Panc1 (cell line): ENCODE results near the gene GCNA. TPM values are rescaled to one million over a fixed set of nuclear protein-coding genes. Genes with fewer than 3 reads are reported as not detected.

Experiments
- ATAC-seq: fragments of 200-7000 bp; cut with Tn5 transposase; 2 replicates; pipeline ENCODE4 v1.9.1; 2020; ENCODE audit warnings: mild to moderate bottlenecking, moderate library complexity
- BruUV-seq: library from RNA; stranded (reverse); fragments of 400-500 nt; replicated peaks from 2 replicates; lab custom pipeline; 2021; lab: Mats Ljungman, UMichigan
- CTCF ChIA-PET: fragments of 300-600 bp; sonication (Branson Sonifier 250); formaldehyde crosslinking; loops from one replicate; lab custom pipeline; 2022; ENCODE audit warnings: antibody characterized with exemption; lab: Charles Lee
- POLR2A ChIA-PET: fragments of 300-600 bp; sonication (Branson Sonifier 250); formaldehyde crosslinking; loops from one replicate; lab custom pipeline; 2022; ENCODE audit warnings: antibody characterized with exemption; lab: Charles Lee
- DNase-seq: peaks from one replicate; pipeline ENCODE4 v3.0.0-alpha.2; 2010; ENCODE audit warnings: low read depth, low spot score
- H3K27ac ChIP-seq: 2 replicates; pipeline ENCODE4 v1.5.1; 2011; ENCODE audit warnings: mild to moderate bottlenecking, low read length, inconsistent platforms
- H3K27me3 ChIP-seq: fragments of 200-500 bp; sonication (Bioruptor generic); 2 replicates; pipeline ENCODE4 v1.6.0; 2014; ENCODE audit warnings: low read length, inconsistent platforms; ENCODE audit not compliant: control insufficient read depth, insufficient read depth
- H3K36me3 ChIP-seq: fragments of 200-500 bp; sonication (Bioruptor generic); 2 replicates; pipeline ENCODE4 v1.5.1; 2014; ENCODE audit warnings: inconsistent platforms, mild to moderate bottlenecking, low read length, moderate library complexity; ENCODE audit not compliant: control insufficient read depth, insufficient read depth
- H3K4me1 ChIP-seq: 2 replicates; pipeline ENCODE4 v1.5.1; 2011; ENCODE audit warnings: inconsistent platforms, mild to moderate bottlenecking, low read length, moderate library complexity; ENCODE audit not compliant: control insufficient read depth, insufficient read depth
- H3K4me3 ChIP-seq, 2 experiments: 2 replicates each; pipeline ENCODE4 v1.5.1; 2011 to 2012; ENCODE audit warnings: low read depth in 2 of 2, low read length in 2 of 2, mild to moderate bottlenecking in 2 of 2, inconsistent platforms in 1 of 2, moderate library complexity in 1 of 2
- H3K9me3 ChIP-seq: fragments of 200-500 bp; sonication (Bioruptor generic); 2 replicates; pipeline ENCODE4 v1.5.1; 2014; ENCODE audit warnings: low read depth, mild to moderate bottlenecking, inconsistent platforms, low read length, moderate library complexity; ENCODE audit not compliant: control insufficient read depth, insufficient read depth
- POLR2AphosphoS5 ChIP-seq: IDR thresholded peaks from 2 replicates; pipeline ENCODE4 v1.6.1; 2012; ENCODE audit warnings: mild to moderate bottlenecking, low read depth, low read length, moderate library complexity
- SIN3A ChIP-seq: IDR thresholded peaks from 2 replicates; pipeline ENCODE4 v1.6.1; 2012; ENCODE audit warnings: low read depth, mild to moderate bottlenecking, low read length, moderate library complexity, borderline replicate concordance; ENCODE audit not compliant: insufficient read depth
- TCF7L2 ChIP-seq: IDR thresholded peaks from 2 replicates; pipeline ENCODE4 v1.6.1; 2011; ENCODE audit warnings: mild to moderate bottlenecking, low read depth, low read length, inconsistent platforms
- in situ Hi-C: cut with HindIII; loops from 2 replicates; pipeline ENCODE4 v1.10.0; 2016; ENCODE audit warnings: low sequenced_read_pairs, low pct_unique_long_range_greater_than_20kb
- intact Hi-C: fragments of 100-400 bp; cut with micrococcal nuclease; formaldehyde crosslinking; loops from one replicate; pipeline ENCODE4 v1.10.0; 2022; ENCODE audit not compliant: unreplicated experiment
- total RNA-seq: library from RNA; stranded (reverse); gene quantifications from one replicate; pipeline ENCODE4 v1.2.1, GENCODE V29; 2021; ENCODE audit not compliant: unreplicated experiment
- TF ChIP-seq, protein P1 (sequence below), 2 experiments: IDR thresholded peaks; 2 replicates each; pipeline ENCODE4 v1.6.1; 2011 to 2012; ENCODE audit warnings: low read depth in 2 of 2, control low read depth in 1 of 2, low read length in 1 of 2, mild to moderate bottlenecking in 1 of 2, moderate library complexity in 1 of 2; ENCODE audit not compliant: insufficient read depth in 1 of 2
- TF ChIP-seq, protein P2 (sequence below): fragments of 450-650 bp; IDR thresholded peaks from 2 replicates; pipeline ENCODE4 v1.5.1; 2017; ENCODE audit warnings: mild to moderate bottlenecking

The GCNA gene
- total RNA-seq, 1 experiment from 2014 or later: 4.0 TPM

DNA sequence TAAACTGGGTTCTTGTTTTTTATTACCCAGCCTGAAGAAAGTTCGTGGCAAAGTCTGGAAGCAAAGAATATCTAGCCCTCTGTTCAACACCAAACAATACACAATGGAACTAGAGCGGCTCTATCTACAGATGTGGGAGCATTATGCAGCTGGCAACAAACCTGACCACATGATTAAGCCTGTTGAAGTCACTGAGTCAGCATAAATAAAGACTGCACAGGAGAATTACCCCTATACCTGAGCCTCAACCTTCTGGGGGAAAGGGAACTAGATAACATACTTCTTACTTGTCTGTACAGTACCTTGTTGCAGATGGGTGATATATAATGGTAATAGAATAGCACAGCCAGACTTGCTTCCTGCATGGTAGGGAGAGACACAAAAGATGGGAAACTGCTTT, 4.6 kb upstream of the GCNA start:
- Histone ChIP-seq H3K36me3 (peaks cover 38% of the 10 kb centered on the region), H3K4me3 (no peak overlapping the region), H3K4me1 (no peaks in the 10 kb centered on the region), H3K9me3 (no peaks in the 10 kb centered on the region), H3K27me3 (no peaks in the 10 kb centered on the region), H3K27ac (no peak overlapping the region)
- DNase-seq (no peak), ATAC-seq (no peak)
- POLR2A ChIA-PET: no interaction called here
- in situ Hi-C loops (no loop called here), intact Hi-C loops (no loop called here)
- no TSS peak for BruUV-seq
- CTCF ChIA-PET: no interaction called here
- TF ChIP-seq TCF7L2 (no peak), SIN3A (no peak), POLR2AphosphoS5 (no peak)
- TF ChIP-seq, protein P1, sequence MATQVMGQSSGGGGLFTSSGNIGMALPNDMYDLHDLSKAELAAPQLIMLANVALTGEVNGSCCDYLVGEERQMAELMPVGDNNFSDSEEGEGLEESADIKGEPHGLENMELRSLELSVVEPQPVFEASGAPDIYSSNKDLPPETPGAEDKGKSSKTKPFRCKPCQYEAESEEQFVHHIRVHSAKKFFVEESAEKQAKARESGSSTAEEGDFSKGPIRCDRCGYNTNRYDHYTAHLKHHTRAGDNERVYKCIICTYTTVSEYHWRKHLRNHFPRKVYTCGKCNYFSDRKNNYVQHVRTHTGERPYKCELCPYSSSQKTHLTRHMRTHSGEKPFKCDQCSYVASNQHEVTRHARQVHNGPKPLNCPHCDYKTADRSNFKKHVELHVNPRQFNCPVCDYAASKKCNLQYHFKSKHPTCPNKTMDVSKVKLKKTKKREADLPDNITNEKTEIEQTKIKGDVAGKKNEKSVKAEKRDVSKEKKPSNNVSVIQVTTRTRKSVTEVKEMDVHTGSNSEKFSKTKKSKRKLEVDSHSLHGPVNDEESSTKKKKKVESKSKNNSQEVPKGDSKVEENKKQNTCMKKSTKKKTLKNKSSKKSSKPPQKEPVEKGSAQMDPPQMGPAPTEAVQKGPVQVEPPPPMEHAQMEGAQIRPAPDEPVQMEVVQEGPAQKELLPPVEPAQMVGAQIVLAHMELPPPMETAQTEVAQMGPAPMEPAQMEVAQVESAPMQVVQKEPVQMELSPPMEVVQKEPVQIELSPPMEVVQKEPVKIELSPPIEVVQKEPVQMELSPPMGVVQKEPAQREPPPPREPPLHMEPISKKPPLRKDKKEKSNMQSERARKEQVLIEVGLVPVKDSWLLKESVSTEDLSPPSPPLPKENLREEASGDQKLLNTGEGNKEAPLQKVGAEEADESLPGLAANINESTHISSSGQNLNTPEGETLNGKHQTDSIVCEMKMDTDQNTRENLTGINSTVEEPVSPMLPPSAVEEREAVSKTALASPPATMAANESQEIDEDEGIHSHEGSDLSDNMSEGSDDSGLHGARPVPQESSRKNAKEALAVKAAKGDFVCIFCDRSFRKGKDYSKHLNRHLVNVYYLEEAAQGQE (IDR thresholded peaks at IDR 0.05; ENCODE audit: insufficient read depth in 1 of 2, low read depth in 2 of 2, low read length in 1 of 2): no peak
- TF ChIP-seq, protein P2, sequence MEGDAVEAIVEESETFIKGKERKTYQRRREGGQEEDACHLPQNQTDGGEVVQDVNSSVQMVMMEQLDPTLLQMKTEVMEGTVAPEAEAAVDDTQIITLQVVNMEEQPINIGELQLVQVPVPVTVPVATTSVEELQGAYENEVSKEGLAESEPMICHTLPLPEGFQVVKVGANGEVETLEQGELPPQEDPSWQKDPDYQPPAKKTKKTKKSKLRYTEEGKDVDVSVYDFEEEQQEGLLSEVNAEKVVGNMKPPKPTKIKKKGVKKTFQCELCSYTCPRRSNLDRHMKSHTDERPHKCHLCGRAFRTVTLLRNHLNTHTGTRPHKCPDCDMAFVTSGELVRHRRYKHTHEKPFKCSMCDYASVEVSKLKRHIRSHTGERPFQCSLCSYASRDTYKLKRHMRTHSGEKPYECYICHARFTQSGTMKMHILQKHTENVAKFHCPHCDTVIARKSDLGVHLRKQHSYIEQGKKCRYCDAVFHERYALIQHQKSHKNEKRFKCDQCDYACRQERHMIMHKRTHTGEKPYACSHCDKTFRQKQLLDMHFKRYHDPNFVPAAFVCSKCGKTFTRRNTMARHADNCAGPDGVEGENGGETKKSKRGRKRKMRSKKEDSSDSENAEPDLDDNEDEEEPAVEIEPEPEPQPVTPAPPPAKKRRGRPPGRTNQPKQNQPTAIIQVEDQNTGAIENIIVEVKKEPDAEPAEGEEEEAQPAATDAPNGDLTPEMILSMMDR: no peak

DNA sequence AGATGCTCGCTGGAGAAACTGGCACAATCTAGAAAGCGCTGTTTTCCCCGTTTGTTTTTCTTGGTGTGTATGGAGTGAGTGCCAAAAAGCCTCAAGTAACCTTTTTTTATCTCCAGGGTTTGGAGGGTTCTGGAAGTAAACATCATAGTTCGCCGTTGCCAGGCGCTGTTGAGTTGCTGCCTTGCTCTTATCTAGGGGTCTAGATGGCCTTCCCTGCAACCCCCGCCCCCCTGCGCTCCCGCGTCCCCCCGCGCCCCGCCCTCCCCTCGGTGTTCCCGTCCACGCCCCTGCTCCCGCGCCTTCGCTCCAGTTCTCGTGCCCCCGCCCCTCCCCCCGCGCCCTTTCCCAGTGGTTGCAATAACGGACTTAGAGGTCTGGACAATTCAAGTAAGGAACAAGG, 555 bp upstream of the GCNA start:
- in situ Hi-C loops (no loop called here), intact Hi-C loops (no loop called here)
- TF ChIP-seq, protein P1 (IDR thresholded peaks at IDR 0.05; ENCODE audit: insufficient read depth in 1 of 2, low read depth in 2 of 2, low read length in 1 of 2): no peak
- TF ChIP-seq TCF7L2 (no peak), POLR2AphosphoS5 (no peak), SIN3A (no peak)
- TF ChIP-seq, protein P2: no peak

More for the DNA sequence above, 555 bp upstream of the GCNA start:
- DNase-seq (no peak), ATAC-seq (no peak)
- Histone ChIP-seq H3K27ac (no peak overlapping the region), H3K9me3 (no peaks in the 10 kb centered on the region), H3K4me1 (no peaks in the 10 kb centered on the region), H3K4me3 (no peak overlapping the region), H3K36me3 (peaks cover 29% of the 10 kb centered on the region), H3K27me3 (no peaks in the 10 kb centered on the region)
- BruUV-seq: no TSS peak
- POLR2A ChIA-PET: interaction anchor here (0.7 kb wide), 1 partner anchor 10 kb away, joined by 5 read pairs; no protein-coding TSS in a partner anchor
- CTCF ChIA-PET: no interaction called here
